GM12892 (cell line): Measurements from ENCODE around the gene AKTIP.

ENCODE experiments used
- POLR2A ChIP-seq: IDR thresholded peaks from 2 replicates; pipeline ENCODE4 v1.6.1; 2011; ENCODE audit warnings: low read depth, low read length, control low read depth
- POLR2AphosphoS5 ChIP-seq: IDR thresholded peaks from 2 replicates; pipeline ENCODE4 v1.6.1; 2011; ENCODE audit warnings: low read depth, low read length, control low read depth
- TAF1 ChIP-seq: IDR thresholded peaks from 2 replicates; pipeline ENCODE4 v1.6.1; 2011; ENCODE audit warnings: low read depth, mild to moderate bottlenecking, control low read depth, low read length, borderline replicate concordance

- TF ChIP-seq POLR2A (no peak), TAF1 (no peak), POLR2AphosphoS5 (no peak)
Observed at GRCh38 chr16:53530741-53531140, 27.7 kb upstream of the AKTIP start.
